Body of pancreas (tissue), 4 donors: ENCODE measurements around the gene RAD17. TPM values are rescaled to one million over a fixed set of nuclear protein-coding genes. Genes with fewer than 3 reads are reported as not detected.

Source experiments
- ATAC-seq: fragments of 150-250 bp; one replicate; pipeline ENCODE4 v1.9.1; 2016
- DNase-seq, 4 donors: peaks; one replicate each; pipeline ENCODE4 v3.0.0-alpha.2; 2019
- H3K27ac ChIP-seq, 4 donors: fragments of 200-600 bp; sonication (generic); 1 replicate in 3 of 4; 2 replicates in 1 of 4; pipeline versions ENCODE4 v1.5.1 to v1.6.1; 2016 to 2019; ENCODE audit warnings: mild to moderate bottlenecking in 1 of 4, mixed read lengths in 1 of 4, moderate library complexity in 1 of 4
- H3K27me3 ChIP-seq, 2 donors: fragments of 200-600 bp; sonication (generic); one replicate each; pipeline ENCODE4 v1.6.0; 2016; ENCODE audit warnings: mild to moderate bottlenecking in 1 of 2
- H3K36me3 ChIP-seq, 2 donors: fragments of 200-600 bp; sonication (generic); replicated peaks in 1 of 2; 2 replicates each; pipeline ENCODE4 v1.5.1; 2016; ENCODE audit warnings: low read depth in 2 of 2; ENCODE audit not compliant: insufficient read depth in 1 of 2
- H3K4me1 ChIP-seq: fragments of 200-600 bp; sonication (generic); one replicate; pipeline ENCODE4 v1.6.0; 2016
- H3K4me3 ChIP-seq, 2 donors: fragments of 200-600 bp; sonication (generic); 1 replicate in 1 of 2; 2 replicates in 1 of 2; pipeline ENCODE4 v1.5.1; 2016 to 2019
- H3K9me3 ChIP-seq, 3 donors: fragments of 200-600 bp; sonication (generic); 1 replicate in 2 of 3; 2 replicates in 1 of 3; pipeline ENCODE4 v1.5.1; 2016
- CTCF ChIP-seq, 7 experiments: fragments of 450-650 bp in 4 of 7; fragments of 200-600 bp in 3 of 7; sonication (generic) in 3 of 7; IDR thresholded peaks; one replicate each; pipeline ENCODE4 v1.5.1; 2016 to 2019; ENCODE audit warnings: antibody characterized with exemption in 7 of 7
- POLR2A ChIP-seq, 3 donors: fragments of 450-650 bp; IDR thresholded peaks; one replicate each; pipeline ENCODE4 v1.6.1; 2016; ENCODE audit warnings: antibody characterized with exemption in 3 of 3, mild to moderate bottlenecking in 2 of 3
- whole genome bisulfite sequencing, 2 donors: methylation state at CpG; one replicate each; pipeline ENCODE4 v1.1.5; 2017; 5-methylcytosine and 5-hydroxymethylcytosine counted together
- intact Hi-C: fragments of 100-400 bp; cut with DNase I; formaldehyde crosslinking; loops from one replicate; pipeline ENCODE4 v1.15.1; 2023
- total RNA-seq, 2 donors: library from RNA; depleted of rRNA; stranded (reverse); fragments of >200 nt; gene quantifications; one replicate each; pipeline ENCODE4 v1.1.0, GENCODE V29; 2016

RAD17 gene
- total RNA-seq, 2 donors from 2014 or later: 8.3 to 17.5 TPM

- DNase-seq (no peak), ATAC-seq (no peak)
- Histone ChIP-seq H3K27me3 (no peaks in the 10 kb centered on the region), H3K27ac (no peak overlapping the region), H3K9me3 (no peaks in the 10 kb centered on the region), H3K36me3 (peaks cover 0 to 6% of the 10 kb centered on the region in 2 donors), H3K4me3 (no peak overlapping the region), H3K4me1 (no peaks in the 10 kb centered on the region)
- no peak for TF ChIP-seq CTCF (IDR thresholded peaks at IDR 0.05)
- TF ChIP-seq POLR2A (IDR thresholded peaks at IDR 0.05): no peak
- intact Hi-C loops: no loop called here
These were observed 8.8 kb downstream of the RAD17 start for GRCh38 chr5:69378376-69378775.

- H3K4me3 ChIP-seq: no peak overlapping the region
- TF ChIP-seq POLR2A (IDR thresholded peaks at IDR 0.05) (no peak), CTCF (IDR thresholded peaks at IDR 0.05) (no peak)
- intact Hi-C loops: no loop called here
- no peak overlapping the region for H3K27ac ChIP-seq
- no peak for DNase-seq
- 82 to 85% methylated on average over 15 of the region's 15 CpGs for WGBS, 2 donors
- peaks cover 0 to 3% of the 10 kb centered on the region in 2 donors for H3K36me3 ChIP-seq
- ATAC-seq: no peak
- no peaks in the 10 kb centered on the region for H3K9me3 ChIP-seq
- H3K4me1 ChIP-seq: no peaks in the 10 kb centered on the region
- no peaks in the 10 kb centered on the region for H3K27me3 ChIP-seq
These were observed 35.2 kb downstream of the RAD17 start for GRCh38 chr5:69404659-69405330.

GRCh38 chr5:69414885-69415583, 45.4 kb downstream of the RAD17 start, which contains the start of gene MARVELD2:
MARVELD2 (plus strand) TSS chr5:69415116; CDS start chr5:69419386, 4,270 bp downstream.
- Histone ChIP-seq H3K27me3 (no peaks in the 10 kb centered on the region), H3K27ac (peak within 1 kb of the TSS; percentile 91 to 98 (median 95)), H3K4me1 (peaks cover 26% of the 10 kb centered on the region), H3K36me3 (no peaks in the 10 kb centered on the region), H3K4me3 (peak within 1 kb of the TSS; percentile 57 to 60), H3K9me3 (no peaks in the 10 kb centered on the region)
- intact Hi-C loops: no loop called here
- DNase-seq (peak; percentile 97 to 99 (median 97)), ATAC-seq (peak; percentile 96)
- TF ChIP-seq CTCF (IDR thresholded peaks at IDR 0.05): peak; percentile 25 to 89 (median 82)
- TF ChIP-seq POLR2A (IDR thresholded peaks at IDR 0.05): peak; percentile 76 to 91 (median 79)
- WGBS, 2 donors: 2 to 5% methylated on average over 16 to 77 of the region's 78 CpGs

- intact Hi-C loops: no loop called here
- Histone ChIP-seq H3K27me3 (no peaks in the 10 kb centered on the region), H3K4me3 (peak overlapping the region; percentile 57 to 60), H3K9me3 (no peaks in the 10 kb centered on the region), H3K27ac (peak overlapping the region; percentile 91 to 98 (median 95)), H3K36me3 (no peaks in the 10 kb centered on the region), H3K4me1 (peaks cover 31% of the 10 kb centered on the region)
- ATAC-seq (peak; percentile 28), DNase-seq (peak; percentile 45 to 66 (median 48))
- TF ChIP-seq CTCF (IDR thresholded peaks at IDR 0.05) (no peak), POLR2A (IDR thresholded peaks at IDR 0.05) (no peak)
- 11 to 14% methylated on average over 12 to 18 of the region's 18 CpGs for WGBS, 2 donors
These were observed 46.0 kb downstream of the RAD17 start for GRCh38 chr5:69415584-69415958.
